SW 1271 (cell line): ENCODE results near the gene NTN3.

Experiments
- DNase-seq, 2 experiments: peaks; one replicate each; lab custom pipeline; 2025; lab: John Stamatoyannopoulos, UW

NTN3 gene

DNA sequence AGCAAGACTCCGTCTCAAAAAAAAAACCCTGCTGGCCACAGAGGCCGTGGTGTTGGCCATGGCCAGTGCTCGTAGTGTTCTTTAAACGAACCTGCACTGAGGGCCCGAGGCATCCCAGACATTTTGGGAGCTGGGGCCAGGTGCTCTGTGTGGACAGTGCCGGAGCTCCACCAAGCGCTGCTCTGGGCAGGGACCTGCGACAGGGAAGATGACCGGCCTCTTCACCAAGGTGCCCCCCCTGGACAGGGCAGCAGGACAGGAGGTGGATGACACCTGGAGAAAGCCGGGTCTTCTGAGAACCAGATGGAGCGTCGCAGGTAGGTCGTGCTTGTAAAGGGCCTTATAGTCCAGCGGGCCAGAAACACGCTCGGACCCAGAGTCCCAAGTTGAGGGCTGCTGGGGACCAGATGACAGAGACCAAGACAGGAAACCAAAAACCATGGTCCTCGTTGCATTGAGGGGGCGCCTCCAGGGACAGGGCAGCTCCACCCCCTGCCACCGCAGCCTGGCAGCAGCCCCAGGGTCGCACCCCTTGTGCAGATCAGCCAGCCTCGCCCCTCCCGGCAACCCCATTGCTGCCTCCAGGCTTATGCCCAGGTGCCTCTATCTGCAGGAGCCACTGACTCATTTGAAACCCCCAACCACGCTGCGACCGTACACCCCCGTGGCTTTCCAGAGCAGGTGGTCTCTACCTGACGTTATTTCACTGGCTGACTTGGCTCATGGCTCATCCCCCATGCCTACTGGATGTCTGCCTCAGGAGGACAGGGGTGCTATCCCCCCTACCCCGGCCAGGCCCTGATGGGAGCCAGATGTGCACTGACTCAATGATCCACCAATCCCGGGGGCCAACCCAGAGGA lies 4.2 kb upstream of the NTN3 start:
- no peak for DNase-seq

GRCh38 chr16:2467528-2468232 lies 3.4 kb upstream of the NTN3 start:
- peak in 1 of 2 experiments; percentile 45 for DNase-seq

DNA sequence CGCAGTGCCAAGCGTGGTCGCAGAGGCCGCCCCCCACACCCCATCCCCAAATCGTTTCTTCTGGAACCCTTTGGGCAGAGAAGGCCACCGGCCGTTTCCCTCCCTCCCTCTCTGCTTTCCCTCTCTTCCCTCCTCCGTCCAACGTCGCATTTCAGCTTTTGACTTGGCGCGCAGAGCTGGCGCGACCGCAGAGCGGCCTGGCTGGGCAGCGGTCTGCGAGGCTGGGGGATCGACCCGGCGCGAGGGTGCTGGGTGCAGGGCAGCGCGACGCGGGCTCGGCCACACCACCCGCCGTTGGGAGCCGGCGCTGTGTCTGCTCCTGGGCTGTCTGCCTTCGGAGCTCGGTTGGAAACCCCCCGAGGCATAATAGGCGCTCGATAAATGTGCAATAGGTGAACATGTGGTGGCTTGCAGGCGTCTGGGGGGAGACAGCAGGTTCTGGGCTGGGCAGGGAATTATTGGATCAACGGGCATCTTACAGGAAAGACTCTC lies 2.8 kb upstream of the NTN3 start:
- no peak for DNase-seq

GRCh38 chr16:2468725-2469398 lies 2.2 kb upstream of the NTN3 start:
- DNase-seq: no peak

DNA sequence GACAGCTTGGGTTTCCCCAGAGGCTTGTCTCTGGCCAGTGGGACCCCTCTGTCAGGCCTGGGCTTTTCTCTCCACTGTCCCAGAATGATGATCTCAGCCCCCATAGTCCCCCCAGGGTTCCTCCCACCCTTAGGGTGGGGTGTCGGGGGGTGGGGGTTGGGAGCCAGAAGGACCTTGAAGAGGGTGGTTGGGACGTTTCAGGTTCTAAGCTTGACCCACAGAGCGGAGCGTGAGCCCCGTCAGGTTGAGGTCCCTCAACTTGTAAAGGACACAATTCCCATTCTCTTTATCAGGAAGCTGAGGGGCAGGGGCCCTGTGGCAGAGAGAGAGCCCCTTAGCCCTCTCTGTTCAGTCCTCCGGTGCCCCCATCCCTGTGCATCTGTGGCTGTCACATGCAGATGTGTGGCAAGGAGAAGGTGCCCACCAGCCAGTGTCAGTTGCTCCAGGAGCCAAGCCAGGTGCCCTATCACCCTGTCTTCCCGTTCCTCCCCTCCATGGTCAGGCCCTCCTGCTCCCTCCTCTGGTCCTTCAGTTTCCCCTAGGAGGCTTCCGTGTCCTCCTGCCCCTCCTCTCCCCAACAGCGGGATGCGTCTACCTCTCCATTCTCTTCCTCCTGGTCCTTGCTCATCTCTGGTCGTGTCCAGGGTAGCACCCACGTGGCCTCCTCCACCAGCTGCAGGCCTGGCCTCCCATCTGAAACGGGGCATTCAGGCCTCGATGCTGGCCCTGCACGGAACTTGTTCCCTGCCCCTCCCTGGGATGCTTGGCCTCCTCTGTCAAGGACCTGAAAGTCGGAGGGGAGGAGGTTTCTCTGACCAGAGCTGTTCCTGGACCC lies 1.5 kb upstream of the NTN3 start:
- no peak for DNase-seq

GRCh38 chr16:2470234-2470601 lies 879 bp upstream of the NTN3 start:
- DNase-seq: no peak

DNA sequence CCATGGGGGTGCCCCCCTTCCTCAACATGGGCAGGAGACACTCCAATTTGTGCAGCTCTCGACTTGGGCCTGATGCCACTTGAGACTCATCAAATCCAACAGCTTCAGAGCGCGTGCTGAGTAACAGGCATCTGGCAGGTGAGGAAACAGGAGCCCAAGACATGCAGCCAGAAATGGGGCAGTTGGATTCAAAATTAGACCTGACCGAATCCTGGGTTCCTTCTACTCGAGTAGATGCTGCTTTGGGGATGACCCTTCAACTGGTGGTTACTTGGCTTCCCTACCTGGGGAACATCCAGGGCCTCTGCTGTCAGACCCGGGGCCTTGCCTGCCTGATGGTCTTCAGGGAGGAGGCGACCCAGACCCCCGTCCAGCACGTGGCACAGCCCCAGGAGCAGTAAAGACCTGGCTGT lies 488 bp upstream of the NTN3 start:
- no peak for DNase-seq

GRCh38 chr16:2471653-2472487 lies 773 bp downstream of the NTN3 start:
- DNase-seq: no peak

- DNase-seq: no peak
Observed at GRCh38 chr16:2472488-2472864, 1.4 kb downstream of the NTN3 start.

GRCh38 chr16:2472885-2473445 lies 1.9 kb downstream of the NTN3 start:
- no peak for DNase-seq

DNA sequence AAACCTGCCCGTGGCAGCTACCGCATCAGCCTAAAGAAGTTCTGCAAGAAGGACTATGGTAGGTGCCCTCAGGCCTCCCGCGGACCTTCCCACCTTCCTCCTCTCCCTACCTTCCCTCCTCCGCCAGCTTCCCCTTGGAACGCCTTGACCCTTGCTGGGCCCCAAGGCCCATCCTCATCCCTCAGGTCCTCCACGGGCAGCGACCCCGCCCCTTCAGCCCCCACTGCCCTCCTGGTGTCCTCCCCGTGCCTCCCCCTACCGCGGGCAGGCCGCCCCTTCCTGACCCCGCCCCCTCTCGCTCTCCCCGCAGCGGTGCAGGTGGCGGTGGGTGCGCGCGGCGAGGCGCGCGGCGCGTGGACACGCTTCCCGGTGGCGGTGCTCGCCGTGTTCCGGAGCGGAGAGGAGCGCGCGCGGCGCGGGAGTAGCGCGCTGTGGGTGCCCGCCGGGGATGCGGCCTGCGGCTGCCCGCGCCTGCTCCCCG lies 2.4 kb downstream of the NTN3 start:
- no peak for DNase-seq

- peak; percentile 17 to 23 for DNase-seq
Observed at GRCh38 chr16:2473999-2474876, 3.1 kb downstream of the NTN3 start.

DNA sequence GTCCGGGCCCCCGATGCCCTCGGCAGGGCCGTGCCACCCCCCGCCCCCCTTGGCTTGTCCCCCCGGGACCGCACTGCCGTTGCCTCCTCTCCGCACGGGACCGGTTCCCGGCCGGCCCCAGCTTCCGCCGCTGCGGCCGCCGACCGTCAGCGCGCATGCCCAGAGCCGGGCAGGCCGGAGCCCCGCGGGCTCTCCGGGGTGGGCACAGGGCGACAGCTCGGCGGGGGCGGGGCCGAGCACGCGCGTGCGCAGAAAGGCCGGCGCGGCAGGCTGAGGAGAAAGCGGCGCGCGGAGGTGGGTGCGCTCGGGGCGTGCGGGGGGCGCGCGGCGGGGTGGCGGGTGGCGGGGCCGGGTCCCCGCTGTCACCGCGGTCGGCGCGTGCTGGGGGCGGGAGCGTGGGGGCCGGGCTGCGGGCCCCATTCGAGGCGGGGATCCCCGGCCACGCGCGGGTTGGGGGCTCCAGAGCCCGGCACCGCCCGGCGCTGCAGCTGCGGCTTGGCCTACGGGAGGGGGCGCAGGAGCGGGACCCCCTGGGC lies 3.8 kb downstream of the NTN3 start, which contains the start of gene TBC1D24:
Gene TBC1D24 (plus strand): TSS at position 251 of the 536 bp plus-strand sequence. CDS start 21,022 bp downstream, outside the sequence.
- peak in 1 of 2 experiments; percentile 48 for DNase-seq

GRCh38 chr16:2475413-2476344 lies 4.6 kb downstream of the NTN3 start:
- no peak for DNase-seq

GRCh38 chr16:2476345-2476720 lies 5.2 kb downstream of the NTN3 start:
- no peak for DNase-seq

GRCh38 chr16:2476741-2477140 lies 5.6 kb downstream of the NTN3 start:
- DNase-seq: no peak

- DNase-seq: no peak
Observed at GRCh38 chr16:2477327-2477726, 6.2 kb downstream of the NTN3 start.

- no peak for DNase-seq
Observed at GRCh38 chr16:2478279-2478678, 7.2 kb downstream of the NTN3 start.
